ENCODE measurements around the gene TOR1A. TPM values are rescaled to one million over a fixed set of nuclear protein-coding genes. Genes with fewer than 3 reads are reported as not detected.

TOR1A gene
- total RNA-seq, 1 experiment from 2014 or later = 29.8 TPM

DNA sequence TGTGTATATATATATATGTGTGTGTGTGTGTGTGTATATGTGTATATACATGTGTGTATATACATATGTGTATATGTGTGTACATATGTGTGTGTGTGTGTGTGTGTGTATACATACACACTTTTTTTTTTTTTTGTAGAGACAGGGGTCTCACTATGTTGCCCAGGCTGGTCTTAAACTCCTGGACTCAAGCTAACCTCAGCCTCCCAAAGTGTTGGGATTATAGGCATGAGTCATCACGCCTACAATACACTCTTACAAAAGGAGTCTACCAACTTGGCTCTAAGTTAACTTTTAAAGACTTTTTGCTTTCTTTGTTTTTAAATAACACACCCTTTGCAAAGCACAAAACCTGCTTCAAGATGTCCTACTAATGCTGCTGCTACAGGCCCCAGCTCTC lies 9.0 kb upstream of the TOR1A start:
- Histone ChIP-seq H3K36me3 (ENCODE audit: low read depth, low read length) (peaks cover 15% of the 10 kb centered on the region; the same call in 1 of the 2 replicates), H3K9ac (ENCODE audit: low read length) (no peak overlapping the region), H3F3A (ENCODE audit: low read length, unreplicated experiment) (no peaks in the 10 kb centered on the region), H3K4me1 (ENCODE audit: insufficient read depth, low read length) (peaks cover 17% of the 10 kb centered on the region), H3K4me3 (ENCODE audit: low read length) (no peak overlapping the region), H2AFZ (ENCODE audit: low read length) (no peak overlapping the region), H3K79me2 (ENCODE audit: low read length) (peaks cover 42% of the 10 kb centered on the region), H3K9me3 (ENCODE audit: low read length) (no peaks in the 10 kb centered on the region), H3K9me2 (replicated peaks; ENCODE audit: low read length) (no peaks in the 10 kb centered on the region), H3K27me3 (ENCODE audit: low read length) (no peaks in the 10 kb centered on the region), H3K27ac (ENCODE audit: low read length) (no peak overlapping the region), H3K4me2 (ENCODE audit: low read length) (no peak overlapping the region), H4K20me1 (ENCODE audit: low read length) (no peaks in the 10 kb centered on the region)
- DNase-seq (no peak), ATAC-seq (no peak)
- ChIA-PET POLR2A (ENCODE audit: unreplicated experiment) (no interaction called here), CTCF (no interaction called here)
- TF ChIP-seq EZH2phosphoT487 (IDR thresholded peaks at IDR 0.05; ENCODE audit: borderline replicate concordance, low read length) = no peak
- TF ChIP-seq, protein P1, sequence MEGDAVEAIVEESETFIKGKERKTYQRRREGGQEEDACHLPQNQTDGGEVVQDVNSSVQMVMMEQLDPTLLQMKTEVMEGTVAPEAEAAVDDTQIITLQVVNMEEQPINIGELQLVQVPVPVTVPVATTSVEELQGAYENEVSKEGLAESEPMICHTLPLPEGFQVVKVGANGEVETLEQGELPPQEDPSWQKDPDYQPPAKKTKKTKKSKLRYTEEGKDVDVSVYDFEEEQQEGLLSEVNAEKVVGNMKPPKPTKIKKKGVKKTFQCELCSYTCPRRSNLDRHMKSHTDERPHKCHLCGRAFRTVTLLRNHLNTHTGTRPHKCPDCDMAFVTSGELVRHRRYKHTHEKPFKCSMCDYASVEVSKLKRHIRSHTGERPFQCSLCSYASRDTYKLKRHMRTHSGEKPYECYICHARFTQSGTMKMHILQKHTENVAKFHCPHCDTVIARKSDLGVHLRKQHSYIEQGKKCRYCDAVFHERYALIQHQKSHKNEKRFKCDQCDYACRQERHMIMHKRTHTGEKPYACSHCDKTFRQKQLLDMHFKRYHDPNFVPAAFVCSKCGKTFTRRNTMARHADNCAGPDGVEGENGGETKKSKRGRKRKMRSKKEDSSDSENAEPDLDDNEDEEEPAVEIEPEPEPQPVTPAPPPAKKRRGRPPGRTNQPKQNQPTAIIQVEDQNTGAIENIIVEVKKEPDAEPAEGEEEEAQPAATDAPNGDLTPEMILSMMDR (conservative IDR thresholded peaks at IDR 0.05; ENCODE audit: low read depth, low read length) = no peak
- TF ChIP-seq EZH2 (IDR thresholded peaks at IDR 0.05; ENCODE audit: low read length, unreplicated experiment) = no peak
- intact Hi-C loops (cut with micrococcal nuclease) = no loop called here
- BruUV-seq (replicated peaks) = no TSS peak

DNA sequence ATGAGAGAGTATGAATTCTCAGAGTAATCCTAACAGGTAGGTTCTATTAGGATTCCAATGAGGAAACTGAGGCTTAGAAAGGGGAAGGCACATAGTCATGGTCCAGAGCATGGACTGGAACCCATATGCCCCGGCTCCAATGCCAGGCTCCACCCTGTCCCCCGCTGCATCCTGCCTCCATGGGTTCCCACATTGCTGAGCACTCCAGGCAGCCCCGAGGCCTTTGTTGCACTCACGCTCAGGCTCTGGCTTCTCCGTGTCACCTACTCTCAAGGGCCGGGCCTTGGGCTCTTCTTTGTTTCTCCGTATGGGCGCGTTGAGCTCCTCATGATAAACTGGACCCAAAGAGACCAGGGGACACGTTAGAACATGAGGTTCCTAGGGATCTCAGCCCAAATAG lies 5.0 kb upstream of the TOR1A start:
- H2AFZ ChIP-seq (ENCODE audit: low read length) = no peak overlapping the region
- H3K36me3 ChIP-seq (ENCODE audit: low read depth, low read length) = peaks cover 15% of the 10 kb centered on the region; the same call in 1 of the 2 replicates
- no peak overlapping the region for H3K4me3 ChIP-seq (ENCODE audit: low read length)
- no peaks in the 10 kb centered on the region for H3K9me2 ChIP-seq (replicated peaks; ENCODE audit: low read length)
- H3K79me2 ChIP-seq (ENCODE audit: low read length) = peaks cover 8% of the 10 kb centered on the region
- H3K9ac ChIP-seq (ENCODE audit: low read length) = no peak overlapping the region
- BruUV-seq (replicated peaks) = no TSS peak
- ChIA-PET POLR2A (ENCODE audit: unreplicated experiment) (no interaction called here), CTCF (no interaction called here)
- TF ChIP-seq, protein P1 (conservative IDR thresholded peaks at IDR 0.05; ENCODE audit: low read depth, low read length) = no peak
- TF ChIP-seq EZH2 (IDR thresholded peaks at IDR 0.05; ENCODE audit: low read length, unreplicated experiment) = no peak
- TF ChIP-seq EZH2phosphoT487 (IDR thresholded peaks at IDR 0.05; ENCODE audit: borderline replicate concordance, low read length) = no peak
- H3F3A ChIP-seq (ENCODE audit: low read length, unreplicated experiment) = no peaks in the 10 kb centered on the region
- no peak for ATAC-seq
- DNase-seq = no peak
- no peak overlapping the region for H3K4me2 ChIP-seq (ENCODE audit: low read length)
- no peaks in the 10 kb centered on the region for H4K20me1 ChIP-seq (ENCODE audit: low read length)
- intact Hi-C loops (cut with micrococcal nuclease) = no loop called here
- peaks cover 3% of the 10 kb centered on the region; the same call in 1 of the 2 replicates for H3K4me1 ChIP-seq (ENCODE audit: insufficient read depth, low read length)
- H3K27ac ChIP-seq (ENCODE audit: low read length) = no peak overlapping the region
- H3K9me3 ChIP-seq (ENCODE audit: low read length) = no peaks in the 10 kb centered on the region
- no peaks in the 10 kb centered on the region for H3K27me3 ChIP-seq (ENCODE audit: low read length)

DNA sequence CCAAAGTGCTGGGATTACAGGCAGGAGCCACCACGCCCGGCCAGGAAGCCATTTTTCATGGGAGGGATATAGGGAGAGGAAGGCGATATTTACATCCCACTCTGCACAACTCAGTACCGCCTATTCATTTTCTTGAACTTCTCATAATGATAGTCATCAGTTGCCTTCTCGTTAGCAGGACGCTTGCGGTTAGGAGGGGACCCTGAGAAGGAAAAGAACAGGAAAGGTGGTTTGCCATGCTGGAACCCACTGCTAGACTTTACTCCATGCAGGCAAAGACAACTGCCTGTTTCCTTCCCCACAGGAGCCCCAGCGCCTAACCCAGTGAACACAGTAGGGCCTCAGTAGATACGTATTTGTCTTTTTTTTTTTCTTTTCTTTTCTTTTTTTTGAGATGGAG lies 4.1 kb upstream of the TOR1A start:
- Histone ChIP-seq H3K9ac (ENCODE audit: low read length) (no peak overlapping the region), H4K20me1 (ENCODE audit: low read length) (no peaks in the 10 kb centered on the region), H3K27me3 (ENCODE audit: low read length) (no peaks in the 10 kb centered on the region), H3K36me3 (ENCODE audit: low read depth, low read length) (peaks cover 15% of the 10 kb centered on the region; the same call in 1 of the 2 replicates), H3K9me3 (ENCODE audit: low read length) (no peaks in the 10 kb centered on the region), H3F3A (ENCODE audit: low read length, unreplicated experiment) (no peaks in the 10 kb centered on the region), H3K79me2 (ENCODE audit: low read length) (peaks cover 2% of the 10 kb centered on the region), H3K4me3 (ENCODE audit: low read length) (no peak overlapping the region), H3K27ac (ENCODE audit: low read length) (no peak overlapping the region), H2AFZ (ENCODE audit: low read length) (no peak overlapping the region), H3K9me2 (replicated peaks; ENCODE audit: low read length) (no peaks in the 10 kb centered on the region), H3K4me1 (ENCODE audit: insufficient read depth, low read length) (no peaks in the 10 kb centered on the region), H3K4me2 (ENCODE audit: low read length) (no peak overlapping the region)
- BruUV-seq (replicated peaks) = no TSS peak
- POLR2A ChIA-PET (ENCODE audit: unreplicated experiment) = no interaction called here
- DNase-seq (no peak), ATAC-seq (no peak)
- intact Hi-C loops (cut with micrococcal nuclease) = no loop called here
- TF ChIP-seq EZH2phosphoT487 (IDR thresholded peaks at IDR 0.05; ENCODE audit: borderline replicate concordance, low read length) (no peak), EZH2 (IDR thresholded peaks at IDR 0.05; ENCODE audit: low read length, unreplicated experiment) (no peak)
- TF ChIP-seq, protein P1 (conservative IDR thresholded peaks at IDR 0.05; ENCODE audit: low read depth, low read length) = no peak
- CTCF ChIA-PET = no interaction called here

All from PC-3 (cell line).